ENCODE data around the gene TMEM108. TPM values are rescaled to one million over a fixed set of nuclear protein-coding genes. Genes with fewer than 3 reads are reported as not detected.

Gene TMEM108
- polyA plus RNA-seq, 1 of the 3 experiments (the other 2 are of a cell fraction) = 8.6 TPM

DNA sequence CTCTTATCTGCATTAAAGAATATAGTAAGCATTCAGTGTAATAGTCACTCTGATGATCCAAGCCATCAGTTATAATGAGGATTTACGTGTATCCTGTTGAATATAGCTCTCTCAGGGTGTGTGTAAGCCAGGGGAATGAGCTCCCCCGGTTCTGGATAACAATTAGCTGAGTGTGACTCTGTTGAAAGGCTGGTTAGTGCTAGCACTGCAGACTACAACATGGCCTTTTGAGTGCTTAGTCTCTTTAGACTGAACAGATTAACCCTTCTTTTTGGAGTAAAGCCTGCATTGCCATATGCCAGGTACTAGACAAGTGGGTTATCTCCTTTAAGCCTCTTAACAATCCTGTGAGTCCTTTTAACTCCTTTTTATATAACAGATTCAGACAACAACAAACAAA lies 119.5 kb downstream of the TMEM108 start:
- ChIA-PET POLR2A (no interaction called here), CTCF (interaction anchor here (1.1 to 1.3 kb wide), 2 partner anchors 117 to 427 kb away, joined by 3 to 4 read pairs; no protein-coding TSS in a partner anchor)
- Histone ChIP-seq H3K9me3 (no peaks in the 10 kb centered on the region), H3K36me3 (replicated peaks in 1 of 2; ENCODE audit: control insufficient read depth in 1 of 2, insufficient read depth in 2 of 2, low read length in 1 of 2) (no peaks in the 10 kb centered on the region), H3K9me2 (no peaks in the 10 kb centered on the region), H3K27me3 (ENCODE audit: insufficient read depth) (no peaks in the 10 kb centered on the region), H3K9ac (no peak overlapping the region), H3F3A (replicated peaks; ENCODE audit: insufficient read depth) (no peaks in the 10 kb centered on the region), H3K27ac (ENCODE audit: low read depth in 2 of 2, low read length in 1 of 2) (no peak overlapping the region; a peak in 1 of 4 replicates), H2AFZ (ENCODE audit: low read depth) (no peak overlapping the region), H3K4me3 (ENCODE audit: low read depth in 2 of 2, low read length in 1 of 2) (no peak overlapping the region), H4K20me1 (ENCODE audit: insufficient read depth) (no peaks in the 10 kb centered on the region), H3K4me2 (no peak overlapping the region), H3K79me2 (ENCODE audit: insufficient read depth) (no peaks in the 10 kb centered on the region), H3K4me1 (ENCODE audit: control insufficient read depth in 1 of 2, insufficient read depth in 2 of 2, low read depth in 1 of 2, low read length in 1 of 2) (peaks cover 0 to 15% of the 10 kb centered on the region in 2 experiments; a peak in 1 of 4 replicates)
- 62% methylated on average over 2 of the region's 2 CpGs for WGBS (ENCODE audit: low lambda C conversion rate)
- no peak for TF ChIP-seq SIN3A (IDR thresholded peaks at IDR 0.05; ENCODE audit: borderline replicate concordance, low read depth, low read length)
- TF ChIP-seq FOXM1 (IDR thresholded peaks at IDR 0.05; ENCODE audit: low read depth) = no peak
- no peak for TF ChIP-seq NFIC (IDR thresholded peaks at IDR 0.05; ENCODE audit: borderline replicate concordance)
- TF ChIP-seq, protein P1, sequence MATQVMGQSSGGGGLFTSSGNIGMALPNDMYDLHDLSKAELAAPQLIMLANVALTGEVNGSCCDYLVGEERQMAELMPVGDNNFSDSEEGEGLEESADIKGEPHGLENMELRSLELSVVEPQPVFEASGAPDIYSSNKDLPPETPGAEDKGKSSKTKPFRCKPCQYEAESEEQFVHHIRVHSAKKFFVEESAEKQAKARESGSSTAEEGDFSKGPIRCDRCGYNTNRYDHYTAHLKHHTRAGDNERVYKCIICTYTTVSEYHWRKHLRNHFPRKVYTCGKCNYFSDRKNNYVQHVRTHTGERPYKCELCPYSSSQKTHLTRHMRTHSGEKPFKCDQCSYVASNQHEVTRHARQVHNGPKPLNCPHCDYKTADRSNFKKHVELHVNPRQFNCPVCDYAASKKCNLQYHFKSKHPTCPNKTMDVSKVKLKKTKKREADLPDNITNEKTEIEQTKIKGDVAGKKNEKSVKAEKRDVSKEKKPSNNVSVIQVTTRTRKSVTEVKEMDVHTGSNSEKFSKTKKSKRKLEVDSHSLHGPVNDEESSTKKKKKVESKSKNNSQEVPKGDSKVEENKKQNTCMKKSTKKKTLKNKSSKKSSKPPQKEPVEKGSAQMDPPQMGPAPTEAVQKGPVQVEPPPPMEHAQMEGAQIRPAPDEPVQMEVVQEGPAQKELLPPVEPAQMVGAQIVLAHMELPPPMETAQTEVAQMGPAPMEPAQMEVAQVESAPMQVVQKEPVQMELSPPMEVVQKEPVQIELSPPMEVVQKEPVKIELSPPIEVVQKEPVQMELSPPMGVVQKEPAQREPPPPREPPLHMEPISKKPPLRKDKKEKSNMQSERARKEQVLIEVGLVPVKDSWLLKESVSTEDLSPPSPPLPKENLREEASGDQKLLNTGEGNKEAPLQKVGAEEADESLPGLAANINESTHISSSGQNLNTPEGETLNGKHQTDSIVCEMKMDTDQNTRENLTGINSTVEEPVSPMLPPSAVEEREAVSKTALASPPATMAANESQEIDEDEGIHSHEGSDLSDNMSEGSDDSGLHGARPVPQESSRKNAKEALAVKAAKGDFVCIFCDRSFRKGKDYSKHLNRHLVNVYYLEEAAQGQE (IDR thresholded peaks at IDR 0.05; ENCODE audit: low read depth, low read length) = no peak
- TF ChIP-seq MEF2A (IDR thresholded peaks at IDR 0.05; ENCODE audit: borderline replicate concordance, low read depth) = no peak
- no peak for TF ChIP-seq CHD2 (IDR thresholded peaks at IDR 0.05; ENCODE audit: low read length, partially characterized antibody)
- no peak for TF ChIP-seq RFX5 (IDR thresholded peaks at IDR 0.05; ENCODE audit: low read length)
- no peak for TF ChIP-seq NRF1 (IDR thresholded peaks at IDR 0.05; ENCODE audit: low read depth, low read length)
- TF ChIP-seq, protein P2, sequence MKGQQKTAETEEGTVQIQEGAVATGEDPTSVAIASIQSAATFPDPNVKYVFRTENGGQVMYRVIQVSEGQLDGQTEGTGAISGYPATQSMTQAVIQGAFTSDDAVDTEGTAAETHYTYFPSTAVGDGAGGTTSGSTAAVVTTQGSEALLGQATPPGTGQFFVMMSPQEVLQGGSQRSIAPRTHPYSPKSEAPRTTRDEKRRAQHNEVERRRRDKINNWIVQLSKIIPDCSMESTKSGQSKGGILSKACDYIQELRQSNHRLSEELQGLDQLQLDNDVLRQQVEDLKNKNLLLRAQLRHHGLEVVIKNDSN (IDR thresholded peaks at IDR 0.05; ENCODE audit: borderline replicate concordance, low read depth) = no peak
- no peak for TF ChIP-seq SMC3 (IDR thresholded peaks at IDR 0.05; ENCODE audit: low read depth, low read length)
- no peak for TF ChIP-seq MXI1 (IDR thresholded peaks at IDR 0.05; ENCODE audit: low read depth, low read length)
- TF ChIP-seq TEAD4 (IDR thresholded peaks at IDR 0.05; ENCODE audit: borderline replicate concordance, insufficient read depth) = no peak
- no peak for TF ChIP-seq TCF12 (IDR thresholded peaks at IDR 0.05)
- TF ChIP-seq, protein P3, sequence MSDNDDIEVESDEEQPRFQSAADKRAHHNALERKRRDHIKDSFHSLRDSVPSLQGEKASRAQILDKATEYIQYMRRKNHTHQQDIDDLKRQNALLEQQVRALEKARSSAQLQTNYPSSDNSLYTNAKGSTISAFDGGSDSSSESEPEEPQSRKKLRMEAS (IDR thresholded peaks at IDR 0.05; ENCODE audit: low read depth) = no peak
- TF ChIP-seq, protein P4, sequence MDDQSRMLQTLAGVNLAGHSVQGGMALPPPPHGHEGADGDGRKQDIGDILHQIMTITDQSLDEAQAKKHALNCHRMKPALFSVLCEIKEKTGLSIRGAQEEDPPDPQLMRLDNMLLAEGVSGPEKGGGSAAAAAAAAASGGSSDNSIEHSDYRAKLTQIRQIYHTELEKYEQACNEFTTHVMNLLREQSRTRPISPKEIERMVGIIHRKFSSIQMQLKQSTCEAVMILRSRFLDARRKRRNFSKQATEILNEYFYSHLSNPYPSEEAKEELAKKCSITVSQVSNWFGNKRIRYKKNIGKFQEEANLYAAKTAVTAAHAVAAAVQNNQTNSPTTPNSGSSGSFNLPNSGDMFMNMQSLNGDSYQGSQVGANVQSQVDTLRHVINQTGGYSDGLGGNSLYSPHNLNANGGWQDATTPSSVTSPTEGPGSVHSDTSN (IDR thresholded peaks at IDR 0.05) = no peak
- TF ChIP-seq ELF1 (IDR thresholded peaks at IDR 0.05) = no peak
- TF ChIP-seq RAD21 (IDR thresholded peaks at IDR 0.05; ENCODE audit: low read length) = no peak
- DNase-seq = no peak

Data from SK-N-SH (cell line).